Activated CD8-positive, alpha-beta T cell treated with anti-CD3 and anti-CD28 coated beads, Interleukin-2, amount 10 ng/mL, durations not matched to agents 7 days and 5 days (primary cell): Measurements from ENCODE around the gene KCNAB1. TPM values are rescaled to one million over a fixed set of nuclear protein-coding genes. Genes with fewer than 3 reads are reported as not detected.
"Not testable (repeated sequence)": the region's sequence is repeated elsewhere in the genome, so short reads cannot be mapped to it uniquely, and the experiment has no call there.

ENCODE experiments used
- ATAC-seq: fragments of 150-1000 bp; cut with Tn5 transposase; one replicate; pipeline ENCODE4 v1.10.0; 2021; ENCODE audit warnings: moderate library complexity
- CTCF ChIA-PET: fragments of 350-600 bp; sonication (Branson Sonifier 250); formaldehyde crosslinking; loops from one replicate; lab custom pipeline; 2021; ENCODE audit warnings: antibody characterized with exemption; lab: Charles Lee
- POLR2A ChIA-PET: fragments of 350-600 bp; sonication (Branson Sonifier 250); formaldehyde crosslinking; loops from one replicate; lab custom pipeline; 2021; ENCODE audit warnings: antibody characterized with exemption; lab: Charles Lee
- DNase-seq: peaks from one replicate; pipeline ENCODE4 v3.0.0-alpha.2; 2020
- H3K27ac Mint-ChIP-seq: one replicate; pipeline ENCODE4 v1.8.0; 2021; ENCODE audit warnings: mild to moderate bottlenecking, mixed read lengths
- H3K27me3 Mint-ChIP-seq: one replicate; pipeline ENCODE4 v1.8.0; 2021; ENCODE audit warnings: low read depth, mixed read lengths
- H3K36me3 Mint-ChIP-seq: one replicate; pipeline ENCODE4 v1.8.0; 2021; ENCODE audit warnings: low read depth, mixed read lengths
- H3K4me1 Mint-ChIP-seq: one replicate; pipeline ENCODE4 v1.8.0; 2021; ENCODE audit warnings: low read depth, mixed read lengths
- H3K4me3 Mint-ChIP-seq: one replicate; pipeline ENCODE4 v1.8.0; 2021; ENCODE audit warnings: mild to moderate bottlenecking, mixed read lengths
- H3K9me3 Mint-ChIP-seq: one replicate; pipeline ENCODE4 v1.8.0; 2022; ENCODE audit warnings: mixed read lengths; ENCODE audit not compliant: insufficient read depth
- total RNA-seq, 2 experiments: library from RNA; stranded (reverse); gene quantifications; one replicate each; pipeline ENCODE4 v1.2.3, GENCODE V29; 2021

Gene KCNAB1
- total RNA-seq, 2 experiments from 2014 or later = 0.08 TPM; not detected in 1

- DNase-seq (no peak), ATAC-seq (no peak)
- peaks cover 4% of the 10 kb centered on the region for H3K27me3 Mint-ChIP-seq
- H3K9me3 Mint-ChIP-seq = no peaks in the 10 kb centered on the region
- ChIA-PET POLR2A (no interaction called here), CTCF (no interaction called here)
- H3K27ac Mint-ChIP-seq = no peak overlapping the region
- H3K4me1 Mint-ChIP-seq = no peaks in the 10 kb centered on the region
- no peak overlapping the region for H3K4me3 Mint-ChIP-seq
- H3K36me3 Mint-ChIP-seq = no peaks in the 10 kb centered on the region
Observed at GRCh38 chr3:156106721-156107373, 13.5 kb upstream of the KCNAB1 start.

- Mint-ChIP-seq H3K4me1 (no peaks in the 10 kb centered on the region), H3K4me3 (no peak overlapping the region), H3K9me3 (no peaks in the 10 kb centered on the region), H3K36me3 (no peaks in the 10 kb centered on the region), H3K27me3 (peaks cover 4% of the 10 kb centered on the region), H3K27ac (no peak overlapping the region)
- ChIA-PET POLR2A (no interaction called here), CTCF (no interaction called here)
- DNase-seq = no peak
- ATAC-seq = no peak
Observed at GRCh38 chr3:156107504-156107903, 12.9 kb upstream of the KCNAB1 start.

- Mint-ChIP-seq H3K27me3 (peaks cover 4% of the 10 kb centered on the region), H3K4me3 (no peak overlapping the region), H3K9me3 (no peaks in the 10 kb centered on the region), H3K36me3 (no peaks in the 10 kb centered on the region), H3K4me1 (no peaks in the 10 kb centered on the region), H3K27ac (no peak overlapping the region)
- ChIA-PET CTCF (no interaction called here), POLR2A (no interaction called here)
- DNase-seq (no peak), ATAC-seq (no peak)
Observed at GRCh38 chr3:156108616-156109015, 11.8 kb upstream of the KCNAB1 start.

- POLR2A ChIA-PET = no interaction called here
- CTCF ChIA-PET = no interaction called here
- Mint-ChIP-seq H3K36me3 (no peaks in the 10 kb centered on the region), H3K4me1 (no peaks in the 10 kb centered on the region), H3K27me3 (peaks cover 2% of the 10 kb centered on the region), H3K27ac (no peak overlapping the region), H3K9me3 (no peaks in the 10 kb centered on the region), H3K4me3 (no peak overlapping the region)
- ATAC-seq (no peak), DNase-seq (no peak)
Observed at GRCh38 chr3:156109989-156110388, 10.4 kb upstream of the KCNAB1 start.

GRCh38 chr3:156126467-156126866 is 6.1 kb downstream of the KCNAB1 start:
- H3K36me3 Mint-ChIP-seq = no peaks in the 10 kb centered on the region
- no peaks in the 10 kb centered on the region for H3K9me3 Mint-ChIP-seq
- H3K4me3 Mint-ChIP-seq = no peak overlapping the region
- ChIA-PET POLR2A (no interaction called here), CTCF (interaction anchor here (1.0 to 1.5 kb wide), 4 partner anchors 13 to 384 kb away, joined by 3 read pairs; no protein-coding TSS in a partner anchor)
- H3K27ac Mint-ChIP-seq = no peak overlapping the region
- no peaks in the 10 kb centered on the region for H3K4me1 Mint-ChIP-seq
- no peak for DNase-seq
- peaks cover 23% of the 10 kb centered on the region for H3K27me3 Mint-ChIP-seq
- no peak for ATAC-seq

- ATAC-seq (no peak), DNase-seq (no peak)
- CTCF ChIA-PET = no interaction called here
- H3K4me3 Mint-ChIP-seq = no peak overlapping the region
- H3K27ac Mint-ChIP-seq = no peak overlapping the region
- H3K27me3 Mint-ChIP-seq = peaks cover 26% of the 10 kb centered on the region
- H3K36me3 Mint-ChIP-seq = no peaks in the 10 kb centered on the region
- POLR2A ChIA-PET = no interaction called here
- H3K4me1 Mint-ChIP-seq = no peaks in the 10 kb centered on the region
- H3K9me3 Mint-ChIP-seq = no peaks in the 10 kb centered on the region
Observed at GRCh38 chr3:156131241-156131640, 10.9 kb downstream of the KCNAB1 start.

- Mint-ChIP-seq H3K27me3 (peaks cover 25% of the 10 kb centered on the region), H3K9me3 (no peaks in the 10 kb centered on the region), H3K27ac (no peak overlapping the region), H3K4me3 (no peak overlapping the region), H3K36me3 (no peaks in the 10 kb centered on the region), H3K4me1 (no peaks in the 10 kb centered on the region)
- DNase-seq (no peak), ATAC-seq (no peak)
- POLR2A ChIA-PET = no interaction called here
- CTCF ChIA-PET = no interaction called here
Observed at GRCh38 chr3:156131799-156132198, 11.4 kb downstream of the KCNAB1 start.

GRCh38 chr3:156132313-156132712 is 11.9 kb downstream of the KCNAB1 start:
- no peaks in the 10 kb centered on the region for H3K9me3 Mint-ChIP-seq
- H3K4me3 Mint-ChIP-seq = no peak overlapping the region
- ATAC-seq (no peak), DNase-seq (no peak)
- H3K27ac Mint-ChIP-seq = no peak overlapping the region
- H3K27me3 Mint-ChIP-seq = peaks cover 26% of the 10 kb centered on the region
- no peaks in the 10 kb centered on the region for H3K36me3 Mint-ChIP-seq
- no peaks in the 10 kb centered on the region for H3K4me1 Mint-ChIP-seq
- POLR2A ChIA-PET = no interaction called here
- CTCF ChIA-PET = interaction anchor here (0.5 kb wide), 1 partner anchor 1073 kb away, joined by 3 read pairs; no protein-coding TSS in a partner anchor

- H3K36me3 Mint-ChIP-seq = no peaks in the 10 kb centered on the region
- DNase-seq = no peak
- H3K4me3 Mint-ChIP-seq = no peak overlapping the region
- ChIA-PET POLR2A (no interaction called here), CTCF (no interaction called here)
- no peaks in the 10 kb centered on the region for H3K9me3 Mint-ChIP-seq
- H3K27me3 Mint-ChIP-seq = peaks cover 26% of the 10 kb centered on the region
- no peaks in the 10 kb centered on the region for H3K4me1 Mint-ChIP-seq
- no peak for ATAC-seq
- no peak overlapping the region for H3K27ac Mint-ChIP-seq
Observed at GRCh38 chr3:156133076-156133475, 12.7 kb downstream of the KCNAB1 start.

GRCh38 chr3:156135921-156136638 is 15.7 kb downstream of the KCNAB1 start:
- DNase-seq (no peak), ATAC-seq (no peak)
- Mint-ChIP-seq H3K27me3 (peaks cover 31% of the 10 kb centered on the region), H3K36me3 (no peaks in the 10 kb centered on the region), H3K4me1 (no peaks in the 10 kb centered on the region), H3K9me3 (no peaks in the 10 kb centered on the region), H3K27ac (no peak overlapping the region), H3K4me3 (no peak overlapping the region)
- ChIA-PET CTCF (interaction anchor here (1.1 to 1.5 kb wide), 2 partner anchors 9 to 16 kb away, joined by 3 read pairs; no protein-coding TSS in a partner anchor), POLR2A (no interaction called here)

- ATAC-seq, DNase-seq, H3K27ac Mint-ChIP-seq, H3K9me3 Mint-ChIP-seq, H3K4me3 Mint-ChIP-seq, POLR2A ChIA-PET, H3K4me1 Mint-ChIP-seq, H3K36me3 Mint-ChIP-seq: not testable (repeated sequence)
- CTCF ChIA-PET = interaction anchor here (1.6 to 2.7 kb wide), 2 partner anchors 12 to 15 kb away, joined by 4 to 8 read pairs; no protein-coding TSS in a partner anchor
- peaks cover 37% of the 10 kb centered on the region for H3K27me3 Mint-ChIP-seq
Observed at GRCh38 chr3:156137397-156137796, 17.0 kb downstream of the KCNAB1 start.

- H3K27ac Mint-ChIP-seq = no peak overlapping the region
- POLR2A ChIA-PET = no interaction called here
- DNase-seq = no peak
- CTCF ChIA-PET = interaction anchor here (1.5 to 2.7 kb wide), 2 partner anchors 12 to 13 kb away, joined by 3 to 8 read pairs; no protein-coding TSS in a partner anchor
- H3K9me3 Mint-ChIP-seq = no peaks in the 10 kb centered on the region
- H3K27me3 Mint-ChIP-seq = peaks cover 40% of the 10 kb centered on the region
- no peaks in the 10 kb centered on the region for H3K4me1 Mint-ChIP-seq
- ATAC-seq = no peak
- H3K4me3 Mint-ChIP-seq = no peak overlapping the region
- no peaks in the 10 kb centered on the region for H3K36me3 Mint-ChIP-seq
Observed at GRCh38 chr3:156140001-156140595, 19.7 kb downstream of the KCNAB1 start.
